Gastroesophageal sphincter (tissue), 4 donors: ENCODE results near the gene SSC5D. TPM values are rescaled to one million over a fixed set of nuclear protein-coding genes. Genes with fewer than 3 reads are reported as not detected.
A peak's percentile ranks its signal among the peaks of the same experiment; 100 is the strongest.

Source experiments
- ATAC-seq: fragments of 150-250 bp; one replicate; pipeline ENCODE4 v1.9.1; 2016; ENCODE audit warnings: mild to moderate bottlenecking, moderate library complexity
- H3K27ac ChIP-seq, 4 donors: fragments of 200-600 bp; sonication (generic) in 3 of 4; 1 replicate in 3 of 4; 2 replicates in 1 of 4; pipeline ENCODE4 v1.5.1; 2016 to 2019
- H3K27me3 ChIP-seq: fragments of 200-600 bp; sonication (generic); one replicate; pipeline ENCODE4 v1.5.1; 2019
- H3K36me3 ChIP-seq, 2 donors: fragments of 200-600 bp; sonication (generic); one replicate each; pipeline ENCODE4 v1.5.1; 2019; ENCODE audit warnings: control low read depth in 1 of 2
- H3K4me1 ChIP-seq, 3 donors: fragments of 200-600 bp; sonication (generic); 1 replicate in 2 of 3; 2 replicates in 1 of 3; pipeline ENCODE4 v1.5.1; 2016 to 2019; ENCODE audit warnings: control low read depth in 2 of 3
- H3K4me3 ChIP-seq, 2 donors: fragments of 200-600 bp; sonication (generic); one replicate each; pipeline ENCODE4 v1.5.1; 2019; ENCODE audit warnings: mild to moderate bottlenecking in 1 of 2, moderate library complexity in 1 of 2
- H3K9me3 ChIP-seq, 3 donors: fragments of 200-600 bp; sonication (generic); one replicate each; pipeline ENCODE4 v1.5.1; 2017 to 2019; ENCODE audit warnings: control low read depth in 2 of 3
- CTCF ChIP-seq, 4 experiments: fragments of 200-600 bp in 2 of 4; fragments of 450-650 bp in 2 of 4; sonication (generic) in 1 of 4; IDR thresholded peaks; one replicate each; pipeline ENCODE4 v1.5.1; 2017 to 2019; ENCODE audit warnings: antibody characterized with exemption in 4 of 4, mild to moderate bottlenecking in 2 of 4, moderate library complexity in 2 of 4
- EP300 ChIP-seq: sonication (generic); formaldehyde crosslinking; IDR thresholded peaks from one replicate; pipeline ENCODE4 v1.6.1; 2017; ENCODE audit warnings: antibody characterized with exemption, mild to moderate bottlenecking
- POLR2A ChIP-seq, 2 donors: fragments of 450-650 bp; IDR thresholded peaks; one replicate each; pipeline ENCODE4 v1.6.1; 2017; ENCODE audit warnings: antibody characterized with exemption in 2 of 2, mild to moderate bottlenecking in 2 of 2, moderate library complexity in 1 of 2
- POLR2AphosphoS5 ChIP-seq: sonication (generic); formaldehyde crosslinking; IDR thresholded peaks from one replicate; pipeline ENCODE4 v1.6.1; 2017; ENCODE audit warnings: antibody characterized with exemption
- whole genome bisulfite sequencing, 2 donors: methylation state at CpG; one replicate each; pipeline ENCODE4 v1.1.5; 2018; ENCODE audit warnings: low coverage in 1 of 2; 5-methylcytosine and 5-hydroxymethylcytosine counted together
- total RNA-seq, 4 donors: library from RNA; depleted of rRNA; stranded (reverse); fragments of >200 nt; gene quantifications; one replicate each; pipeline ENCODE4 v1.1.0, GENCODE V29; 2016

The SSC5D gene
- total RNA-seq, 4 donors from 2014 or later = 6.3 to 39.2 (median 23.5) TPM

- peaks cover 73% of the 10 kb centered on the region for H3K27me3 ChIP-seq
- TF ChIP-seq POLR2AphosphoS5 = no peak
- TF ChIP-seq EP300 = no peak
- no peak for TF ChIP-seq CTCF (IDR thresholded peaks at IDR 0.05)
- TF ChIP-seq POLR2A (IDR thresholded peaks at IDR 0.05) = no peak
- peaks cover 0 to 24% (median 0%) of the 10 kb centered on the region in 3 donors for H3K4me1 ChIP-seq
- H3K36me3 ChIP-seq = no peaks in the 10 kb centered on the region
- peak within 1 kb of the TSS in 3 of 4 donors; percentile 58 to 77 (median 64) for H3K27ac ChIP-seq
- H3K9me3 ChIP-seq = no peaks in the 10 kb centered on the region
- ATAC-seq = no peak
- no peak within 1 kb of the TSS for H3K4me3 ChIP-seq
- 75 to 83% methylated on average over 7 to 9 of the region's 10 CpGs for WGBS, 2 donors
These were observed 57.2 kb downstream of the SSC5D start, which contains the start of gene SBK3 for GRCh38 chr19:55545443-55545842. SBK3 (minus strand) TSS chr19:55545543; CDS start chr19:55545543, 0 bp downstream.

- 53 to 67% methylated on average over 5 to 6 of the region's 11 CpGs for WGBS, 2 donors
- no peak overlapping the region for H3K4me3 ChIP-seq
- H3K27me3 ChIP-seq = peaks cover 75% of the 10 kb centered on the region
- H3K9me3 ChIP-seq = no peaks in the 10 kb centered on the region
- ATAC-seq = no peak
- H3K36me3 ChIP-seq = no peaks in the 10 kb centered on the region
- H3K27ac ChIP-seq = peak overlapping the region in 3 of 4 donors; percentile 58 to 77 (median 64)
- TF ChIP-seq EP300 (no peak), POLR2AphosphoS5 (no peak), CTCF (IDR thresholded peaks at IDR 0.05) (no peak), POLR2A (IDR thresholded peaks at IDR 0.05) (no peak)
- peaks cover 0 to 24% (median 0%) of the 10 kb centered on the region in 3 donors for H3K4me1 ChIP-seq
These were observed 57.8 kb downstream of the SSC5D start for GRCh38 chr19:55546011-55546410.

GRCh38 chr19:55546822-55547614 is 58.8 kb downstream of the SSC5D start:
- H3K4me1 ChIP-seq = peaks cover 0 to 24% (median 0%) of the 10 kb centered on the region in 3 donors
- 26 to 43% methylated on average over 4 to 7 of the region's 17 CpGs for WGBS, 2 donors
- peak; percentile 86 for ATAC-seq
- H3K9me3 ChIP-seq = no peaks in the 10 kb centered on the region
- peaks cover 82% of the 10 kb centered on the region for H3K27me3 ChIP-seq
- no peak overlapping the region for H3K4me3 ChIP-seq
- peak overlapping the region in 3 of 4 donors; percentile 64 to 77 (median 76) for H3K27ac ChIP-seq
- TF ChIP-seq CTCF (IDR thresholded peaks at IDR 0.05) = no peak
- no peak for TF ChIP-seq POLR2A (IDR thresholded peaks at IDR 0.05)
- TF ChIP-seq POLR2AphosphoS5 = peak; percentile 78
- TF ChIP-seq EP300 = no peak
- H3K36me3 ChIP-seq = no peaks in the 10 kb centered on the region

GRCh38 chr19:55549500-55550320 is 61.5 kb downstream of the SSC5D start:
- TF ChIP-seq EP300 = no peak
- TF ChIP-seq POLR2AphosphoS5 = peak; percentile 6
- TF ChIP-seq POLR2A (IDR thresholded peaks at IDR 0.05) = no peak
- no peak for TF ChIP-seq CTCF (IDR thresholded peaks at IDR 0.05)
- no peaks in the 10 kb centered on the region for H3K36me3 ChIP-seq
- no peaks in the 10 kb centered on the region for H3K9me3 ChIP-seq
- peak overlapping the region in 1 of 2 donors; percentile 23 for H3K4me3 ChIP-seq
- peaks cover 93% of the 10 kb centered on the region for H3K27me3 ChIP-seq
- WGBS, 2 donors = 36 to 44% methylated on average over 11 to 12 of the region's 36 CpGs
- H3K27ac ChIP-seq = peak overlapping the region in 3 of 4 donors; percentile 24 to 67 (median 34)
- peak; percentile 38 for ATAC-seq
- peaks cover 0 to 24% (median 0%) of the 10 kb centered on the region in 3 donors for H3K4me1 ChIP-seq
